H1 (cell line): ENCODE data around the gene SEMA3A. TPM values are rescaled to one million over a fixed set of nuclear protein-coding genes. Genes with fewer than 3 reads are reported as not detected.

Source experiments
- CTCF ChIA-PET: fragments of 300-600 bp; sonication (Branson Sonifier 250); formaldehyde crosslinking; loops from one replicate; lab custom pipeline; 2021; ENCODE audit not compliant: partially characterized antibody; lab: Charles Lee
- POLR2A ChIA-PET: fragments of 300-600 bp; sonication (Branson Sonifier 250); formaldehyde crosslinking; loops from one replicate; lab custom pipeline; 2021; ENCODE audit warnings: inconsistent platforms; ENCODE audit not compliant: partially characterized antibody; lab: Charles Lee
- DNase-seq, 2 experiments: peaks; one replicate each; pipeline versions ENCODE4 v3.0.0 to v3.0.0-alpha.2; 2010 to 2022; ENCODE audit warnings: low spot score in 2 of 2, low read depth in 1 of 2, mixed read lengths in 1 of 2
- FAIRE-seq: peaks from 2 replicates; lab custom pipeline; 2011; peaks lifted over from hg19 to GRCh38; lab: Jason Lieb, UNC
- H2AFZ ChIP-seq: 2 replicates; pipeline ENCODE4 v1.8.1; 2012; ENCODE audit warnings: low read length, inconsistent platforms
- H2AK5ac ChIP-seq: 2 replicates; pipeline ENCODE4 v1.6.1; 2013; ENCODE audit warnings: low read depth, low read length
- H2BK120ac ChIP-seq: replicated peaks from 2 replicates; pipeline ENCODE3; 2013; ENCODE audit warnings: low read depth, low read length, inconsistent platforms
- H2BK12ac ChIP-seq: 2 replicates; pipeline ENCODE4 v1.6.1; 2013; ENCODE audit warnings: low read depth, low read length
- H2BK15ac ChIP-seq: 2 replicates; pipeline ENCODE4 v1.6.1; 2013; ENCODE audit warnings: low read length
- H2BK20ac ChIP-seq: 2 replicates; pipeline ENCODE4 v1.6.1; 2013; ENCODE audit warnings: low read length
- H2BK5ac ChIP-seq: 2 replicates; pipeline ENCODE4 v1.6.1; 2013; ENCODE audit warnings: low read depth, low read length
- H3K14ac ChIP-seq: 2 replicates; pipeline ENCODE4 v1.6.1; 2013; ENCODE audit warnings: inconsistent platforms; ENCODE audit not compliant: insufficient read length
- H3K18ac ChIP-seq: 2 replicates; pipeline ENCODE4 v1.6.1; 2013; ENCODE audit warnings: low read length; ENCODE audit errors: extremely low read depth
- H3K23ac ChIP-seq: 2 replicates; pipeline ENCODE4 v1.6.1; 2013; ENCODE audit warnings: inconsistent platforms; ENCODE audit not compliant: insufficient read length
- H3K23me2 ChIP-seq: 2 replicates; pipeline ENCODE4 v1.6.1; 2013; ENCODE audit warnings: low read depth, low read length
- H3K27ac ChIP-seq: 2 replicates; pipeline ENCODE4 v1.6.1; 2011; ENCODE audit warnings: low read depth, low read length, inconsistent platforms
- H3K27me3 ChIP-seq, 4 experiments: replicated peaks in 1 of 4; 1 replicate in 1 of 4; 2 replicates in 3 of 4; pipeline versions ENCODE4 v1.6.1 to v1.8.1; 2011 to 2013; ENCODE audit warnings: low read length in 3 of 4, mild to moderate bottlenecking in 3 of 4, inconsistent platforms in 2 of 4, mixed read lengths in 2 of 4, moderate library complexity in 1 of 4; ENCODE audit not compliant: control insufficient read depth in 3 of 4, insufficient read depth in 3 of 4; ENCODE audit errors: extremely low read depth in 1 of 4
- H3K36me3 ChIP-seq, 4 experiments: 2 replicates each; pipeline versions ENCODE4 v1.6.1 to v1.8.1; 2011 to 2013; ENCODE audit warnings: mild to moderate bottlenecking in 4 of 4, low read length in 3 of 4, moderate library complexity in 2 of 4, control low read depth in 1 of 4, inconsistent platforms in 1 of 4; ENCODE audit not compliant: insufficient read depth in 4 of 4, control insufficient read depth in 2 of 4
- H3K4ac ChIP-seq: replicated peaks from 2 replicates; pipeline ENCODE3; 2013; ENCODE audit warnings: low read length, low read depth, mixed read lengths, inconsistent platforms; ENCODE audit not compliant: insufficient read length
- H3K4me1 ChIP-seq, 4 experiments: replicated peaks in 1 of 4; 1 replicate in 1 of 4; 2 replicates in 3 of 4; pipeline versions ENCODE4 v1.6.1 to v1.8.1; 2011 to 2013; ENCODE audit warnings: low read length in 3 of 4, inconsistent platforms in 2 of 4, mixed read lengths in 1 of 4; ENCODE audit not compliant: insufficient read depth in 4 of 4, control insufficient read depth in 3 of 4
- H3K4me2 ChIP-seq, 2 experiments: 2 replicates each; pipeline versions ENCODE4 v1.6.1 to v1.8.1; 2011 to 2013; ENCODE audit warnings: low read depth in 2 of 2, low read length in 2 of 2, control low read depth in 1 of 2, inconsistent platforms in 1 of 2, mild to moderate bottlenecking in 1 of 2; ENCODE audit not compliant: insufficient read depth in 1 of 2
- H3K4me3 ChIP-seq, 4 experiments: fragments of 200-600, 300-600 bp in 1 of 4; sonication (generic), shearing (Covaris generic), sonication (Bioruptor Twin) in 1 of 4; 2 replicates each; pipeline versions ENCODE4 v1.5.1 to v1.8.1; 2011 to 2016; ENCODE audit warnings: low read length in 4 of 4, low read depth in 3 of 4, control low read depth in 2 of 4, inconsistent platforms in 2 of 4, mild to moderate bottlenecking in 2 of 4, mixed read lengths in 1 of 4, moderate library complexity in 1 of 4; ENCODE audit not compliant: insufficient read depth in 2 of 4; ENCODE audit errors: extremely low read depth in 1 of 4
- H3K56ac ChIP-seq: replicated peaks from 2 replicates; pipeline ENCODE3; 2013; ENCODE audit warnings: low read depth, mild to moderate bottlenecking, mixed read lengths, low read length, inconsistent platforms; ENCODE audit not compliant: insufficient read length
- H3K79me1 ChIP-seq: 2 replicates; pipeline ENCODE4 v1.6.1; 2013; ENCODE audit warnings: low read depth, low read length, control low read depth
- H3K79me2 ChIP-seq, 2 experiments: 2 replicates each; pipeline versions ENCODE4 v1.6.1 to v1.8.1; 2012 to 2013; ENCODE audit warnings: low read length in 2 of 2, mild to moderate bottlenecking in 2 of 2, inconsistent platforms in 1 of 2; ENCODE audit not compliant: insufficient read depth in 2 of 2, control insufficient read depth in 1 of 2
- H3K9ac ChIP-seq, 4 experiments: replicated peaks in 1 of 4; 1 replicate in 1 of 4; 2 replicates in 3 of 4; pipeline versions ENCODE4 v1.6.1 to v1.8.1; 2011 to 2013; ENCODE audit warnings: low read depth in 3 of 4, low read length in 3 of 4, control low read depth in 2 of 4, mild to moderate bottlenecking in 2 of 4, moderate library complexity in 2 of 4, inconsistent platforms in 1 of 4; ENCODE audit errors: extremely low read depth in 1 of 4
- H3K9me3 ChIP-seq, 2 experiments: 2 replicates each; pipeline versions ENCODE4 v1.6.1 to v1.8.1; 2012 to 2013; ENCODE audit warnings: mild to moderate bottlenecking in 2 of 2, moderate library complexity in 2 of 2, control low read depth in 1 of 2, inconsistent platforms in 1 of 2, low read depth in 1 of 2, low read length in 1 of 2, mixed read lengths in 1 of 2; ENCODE audit not compliant: insufficient read depth in 2 of 2
- H4K20me1 ChIP-seq, 2 experiments: replicated peaks in 1 of 2; 2 replicates each; pipeline versions ENCODE3 to v1.8.1; 2011 to 2013; ENCODE audit warnings: inconsistent platforms in 2 of 2, low read length in 2 of 2, mild to moderate bottlenecking in 1 of 2; ENCODE audit not compliant: insufficient read depth in 2 of 2, control insufficient read depth in 1 of 2
- H4K5ac ChIP-seq: 2 replicates; pipeline ENCODE4 v1.6.1; 2013; ENCODE audit warnings: low read length, low read depth, mixed read lengths, inconsistent platforms; ENCODE audit not compliant: insufficient read length
- H4K8ac ChIP-seq: 2 replicates; pipeline ENCODE4 v1.8.0; 2013; ENCODE audit warnings: mild to moderate bottlenecking, moderate library complexity, low read length, inconsistent platforms; ENCODE audit not compliant: insufficient read depth; ENCODE audit errors: extremely low read depth
- H4K91ac ChIP-seq: replicated peaks from 2 replicates; pipeline ENCODE3; 2013; ENCODE audit warnings: low read length, mixed read lengths, inconsistent platforms; ENCODE audit not compliant: insufficient read length
- RAD21 ChIP-seq, 2 experiments: IDR thresholded peaks in 1 of 2; conservative IDR thresholded peaks in 1 of 2; 2 replicates each; pipeline ENCODE4 v1.6.1; 2011; ENCODE audit warnings: low read depth in 2 of 2, low read length in 2 of 2, improper control_type of control experiment in 1 of 2, inconsistent platforms in 1 of 2, mild to moderate bottlenecking in 1 of 2, moderate library complexity in 1 of 2
- WGBS, 2 experiments: shearing (Covaris generic) in 1 of 2; methylation state at CpG; one replicate each; pipeline versions ENCODE4 v1.1.6 to v1.1.7; 2013 to 2015; ENCODE audit warnings: low lambda C conversion rate in 2 of 2, mixed read lengths in 2 of 2, inconsistent platforms in 1 of 2, low coverage in 1 of 2, missing lambda C conversion rate in 1 of 2; ENCODE audit not compliant: insufficient replicate concordance in 2 of 2, insufficient coverage in 1 of 2, insufficient read length in 1 of 2; ENCODE audit errors: extremely low coverage in 1 of 2, missing lambda C conversion rate in 1 of 2; 5-methylcytosine and 5-hydroxymethylcytosine counted together
- polyA plus RNA-seq, 7 experiments: library from polyadenylated mRNA; depleted of rRNA in 3 of 7; stranded (reverse) in 5 of 7; unstranded in 2 of 7; fragments of >200 nt in 5 of 7; fragments of 200-250 nt in 2 of 7; gene quantifications; 1 replicate in 5 of 7; 2 replicates in 1 of 7; 4 replicates in 1 of 7; pipeline versions ENCODE4 v1.2.1 to v1.2.3, GENCODE V29; 2011 to 2013; ENCODE audit warnings: missing spikeins in 2 of 7, mixed read lengths in 2 of 7
- total RNA-seq: library from RNA; stranded (reverse); fragmentation: NEBNext Ultra II Directional; extraction: Animal tissue kit (Norgen Biotek cat#: 25700); gene quantifications from 2 replicates; pipeline ENCODE4 v1.2.1, GENCODE V29; 2021
- TF ChIP-seq, protein P1 (sequence below): IDR thresholded peaks from 2 replicates; pipeline ENCODE4 v1.6.1; 2011; ENCODE audit warnings: low read length, improper control_type of control experiment

The SEMA3A gene
- total and polyA plus RNA-seq, 2 of the 8 experiments (the other 6 are each of a cell fraction or from before 2014, with no cell fraction given) = 8.1 to 45.9 TPM

DNA sequence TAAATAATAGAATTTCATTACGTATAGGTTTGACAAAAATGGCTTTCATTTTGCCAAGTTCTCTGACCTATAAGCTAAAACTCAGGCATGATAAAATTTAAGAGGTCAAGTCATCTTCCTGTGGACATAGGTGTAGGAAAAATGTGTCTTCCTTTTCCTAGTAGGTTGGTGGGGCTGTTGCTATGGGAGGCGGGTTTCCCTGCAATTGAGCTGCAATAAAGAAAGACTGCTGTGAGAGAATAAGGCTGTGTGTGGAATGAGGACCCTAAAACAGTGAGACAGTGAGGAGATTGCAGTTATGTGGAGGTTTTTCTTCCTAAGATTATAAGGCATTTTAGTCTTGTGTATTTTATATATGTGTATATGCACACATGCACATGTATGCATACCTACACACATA lies 13.0 kb upstream of the SEMA3A start:
- Histone ChIP-seq H2BK5ac (peak overlapping the region; percentile 60; the same call in 1 of the 2 replicates), H3K18ac (no peak overlapping the region), H3K4me2 (0 out of 4 replicates have a peak overlapping the region, but pooled peaks have one; percentile 24 to 27), H3K56ac (no peak overlapping the region), H3K36me3 (no peaks in the 10 kb centered on the region), H3K4me3 (peak overlapping the region in 1 of 4 experiments; percentile 26; a peak in 1 of 8 replicates), H2BK12ac (no peak overlapping the region), H3K27me3 (no peaks in the 10 kb centered on the region), H2AK5ac (no peak overlapping the region), H3K14ac (no peak overlapping the region), H4K20me1 (no peaks in the 10 kb centered on the region), H3K4me1 (peaks cover 3 to 7% (median 5%) of the 10 kb centered on the region in 4 experiments; a peak in 6 of 7 replicates), H3K79me2 (no peaks in the 10 kb centered on the region), H3K23ac (no peak overlapping the region), H2BK15ac (no peak overlapping the region), H3K27ac (no peak overlapping the region), H3K4ac (no peak overlapping the region), H4K5ac (no peak overlapping the region), H2BK20ac (no peak overlapping the region), H4K91ac (no peak overlapping the region), H3K9ac (no peak overlapping the region), H3K79me1 (no peaks in the 10 kb centered on the region), H3K23me2 (no peaks in the 10 kb centered on the region), H3K9me3 (no peaks in the 10 kb centered on the region), H2BK120ac (peak overlapping the region; percentile 14), H4K8ac (no peak overlapping the region), H2AFZ (no peak overlapping the region)
- DNase-seq = no peak
- TF ChIP-seq RAD21 (IDR thresholded peaks at IDR 0.05 in 1 of 2, conservative IDR thresholded peaks at IDR 0.05 in 1 of 2; ENCODE audit: low read depth in 2 of 2, low read length in 2 of 2) = peak in 1 of 2 experiments; percentile 8; a peak in 2 of 4 replicates
- TF ChIP-seq, protein P1, sequence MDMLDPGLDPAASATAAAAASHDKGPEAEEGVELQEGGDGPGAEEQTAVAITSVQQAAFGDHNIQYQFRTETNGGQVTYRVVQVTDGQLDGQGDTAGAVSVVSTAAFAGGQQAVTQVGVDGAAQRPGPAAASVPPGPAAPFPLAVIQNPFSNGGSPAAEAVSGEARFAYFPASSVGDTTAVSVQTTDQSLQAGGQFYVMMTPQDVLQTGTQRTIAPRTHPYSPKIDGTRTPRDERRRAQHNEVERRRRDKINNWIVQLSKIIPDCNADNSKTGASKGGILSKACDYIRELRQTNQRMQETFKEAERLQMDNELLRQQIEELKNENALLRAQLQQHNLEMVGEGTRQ = no peak
- WGBS, 2 experiments = 38% methylated on average over 2 of the region's 2 CpGs; no CpG with 5 or more reads in 1 of the 2 experiments
- ChIA-PET POLR2A (interaction anchor here (1.0 kb wide), 1 partner anchor 12 kb away, joined by 6 read pairs; no protein-coding TSS in a partner anchor), CTCF (no interaction called here)
- FAIRE-seq = no peak
